ENCODE results near the gene PANX1. TPM values are rescaled to one million over a fixed set of nuclear protein-coding genes. Genes with fewer than 3 reads are reported as not detected.
A peak's percentile ranks its signal among the peaks of the same experiment; 100 is the strongest.

The PANX1 gene
- total and polyA plus RNA-seq, 2 donors = 5.3 to 14.4 TPM

- no peak overlapping the region for H3K4me3 ChIP-seq (ENCODE audit: low read length in 2 of 2)
- 96% methylated on average over 7 of the region's 7 CpGs for WGBS
- DNase-seq (ENCODE audit: low read depth in 6 of 9, low spot score in 9 of 9) = no peak
- no peaks in the 10 kb centered on the region for H3K9me3 ChIP-seq (ENCODE audit: control insufficient read depth in 2 of 2, insufficient read depth in 1 of 2, low read length in 1 of 2)
- no peaks in the 10 kb centered on the region for H3K27me3 ChIP-seq (ENCODE audit: control insufficient read depth in 2 of 2, insufficient read depth in 1 of 2, low read length in 1 of 2)
- no peaks in the 10 kb centered on the region for H3K36me3 ChIP-seq (ENCODE audit: control insufficient read depth in 2 of 2, insufficient read depth in 2 of 2, low read length in 1 of 2)
- no peak overlapping the region for H3K27ac ChIP-seq (ENCODE audit: low read depth in 1 of 2, low read length in 1 of 2)
- H3K4me1 ChIP-seq (ENCODE audit: control insufficient read depth in 2 of 2, insufficient read depth in 2 of 2, low read length in 2 of 2) = peaks cover 5 to 7% of the 10 kb centered on the region in 2 donors
These were observed 14.0 kb downstream of the PANX1 start for GRCh38 chr11:94142308-94143281.

- Histone ChIP-seq H3K27ac (ENCODE audit: low read depth in 1 of 2, low read length in 1 of 2) (no peak overlapping the region), H3K27me3 (ENCODE audit: control insufficient read depth in 2 of 2, insufficient read depth in 1 of 2, low read length in 1 of 2) (no peaks in the 10 kb centered on the region), H3K4me3 (ENCODE audit: low read length in 2 of 2) (no peak overlapping the region), H3K4me1 (ENCODE audit: control insufficient read depth in 2 of 2, insufficient read depth in 2 of 2, low read length in 2 of 2) (peaks cover 8 to 17% of the 10 kb centered on the region in 2 donors), H3K9me3 (ENCODE audit: control insufficient read depth in 2 of 2, insufficient read depth in 1 of 2, low read length in 1 of 2) (no peaks in the 10 kb centered on the region), H3K36me3 (ENCODE audit: control insufficient read depth in 2 of 2, insufficient read depth in 2 of 2, low read length in 1 of 2) (no peaks in the 10 kb centered on the region)
- 97% methylated on average over 3 of the region's 3 CpGs for WGBS
- DNase-seq (ENCODE audit: low read depth in 6 of 9, low spot score in 9 of 9) = no peak
These were observed 15.6 kb downstream of the PANX1 start for GRCh38 chr11:94144216-94144615.

GRCh38 chr11:94144664-94145063 lies 16.0 kb downstream of the PANX1 start:
- H3K4me3 ChIP-seq (ENCODE audit: low read length in 2 of 2) = no peak overlapping the region
- peaks cover 11 to 22% of the 10 kb centered on the region in 2 donors for H3K4me1 ChIP-seq (ENCODE audit: control insufficient read depth in 2 of 2, insufficient read depth in 2 of 2, low read length in 2 of 2)
- H3K27me3 ChIP-seq (ENCODE audit: control insufficient read depth in 2 of 2, insufficient read depth in 1 of 2, low read length in 1 of 2) = no peaks in the 10 kb centered on the region
- no peaks in the 10 kb centered on the region for H3K9me3 ChIP-seq (ENCODE audit: control insufficient read depth in 2 of 2, insufficient read depth in 1 of 2, low read length in 1 of 2)
- 100% methylated on average over 1 of the region's 1 CpG for WGBS
- H3K36me3 ChIP-seq (ENCODE audit: control insufficient read depth in 2 of 2, insufficient read depth in 2 of 2, low read length in 1 of 2) = no peaks in the 10 kb centered on the region
- H3K27ac ChIP-seq (ENCODE audit: low read depth in 1 of 2, low read length in 1 of 2) = no peak overlapping the region
- no peak for DNase-seq (ENCODE audit: low read depth in 6 of 9, low spot score in 9 of 9)

GRCh38 chr11:94145431-94145830 lies 16.8 kb downstream of the PANX1 start:
- DNase-seq (ENCODE audit: low read depth in 6 of 9, low spot score in 9 of 9) = no peak

GRCh38 chr11:94145916-94146315 lies 17.3 kb downstream of the PANX1 start:
- H3K9me3 ChIP-seq (ENCODE audit: control insufficient read depth in 2 of 2, insufficient read depth in 1 of 2, low read length in 1 of 2) = no peaks in the 10 kb centered on the region
- H3K27ac ChIP-seq (ENCODE audit: low read depth in 1 of 2, low read length in 1 of 2) = no peak overlapping the region
- no peaks in the 10 kb centered on the region for H3K27me3 ChIP-seq (ENCODE audit: control insufficient read depth in 2 of 2, insufficient read depth in 1 of 2, low read length in 1 of 2)
- H3K36me3 ChIP-seq (ENCODE audit: control insufficient read depth in 2 of 2, insufficient read depth in 2 of 2, low read length in 1 of 2) = no peaks in the 10 kb centered on the region
- no peak overlapping the region for H3K4me3 ChIP-seq (ENCODE audit: low read length in 2 of 2)
- 98% methylated on average over 4 of the region's 4 CpGs for WGBS
- DNase-seq (ENCODE audit: low read depth in 6 of 9, low spot score in 9 of 9) = no peak
- peaks cover 14 to 32% of the 10 kb centered on the region in 2 donors for H3K4me1 ChIP-seq (ENCODE audit: control insufficient read depth in 2 of 2, insufficient read depth in 2 of 2, low read length in 2 of 2)

More at GRCh38 chr11:94145431-94145830, 16.8 kb downstream of the PANX1 start:
- 93% methylated on average over 2 of the region's 2 CpGs for WGBS
- Histone ChIP-seq H3K9me3 (ENCODE audit: control insufficient read depth in 2 of 2, insufficient read depth in 1 of 2, low read length in 1 of 2) (no peaks in the 10 kb centered on the region), H3K4me1 (ENCODE audit: control insufficient read depth in 2 of 2, insufficient read depth in 2 of 2, low read length in 2 of 2) (peaks cover 14 to 28% of the 10 kb centered on the region in 2 donors), H3K4me3 (ENCODE audit: low read length in 2 of 2) (no peak overlapping the region), H3K36me3 (ENCODE audit: control insufficient read depth in 2 of 2, insufficient read depth in 2 of 2, low read length in 1 of 2) (no peaks in the 10 kb centered on the region), H3K27me3 (ENCODE audit: control insufficient read depth in 2 of 2, insufficient read depth in 1 of 2, low read length in 1 of 2) (no peaks in the 10 kb centered on the region), H3K27ac (ENCODE audit: low read depth in 1 of 2, low read length in 1 of 2) (no peak overlapping the region)

- no peak overlapping the region for H3K27ac ChIP-seq (ENCODE audit: low read depth in 1 of 2, low read length in 1 of 2)
- no peaks in the 10 kb centered on the region for H3K27me3 ChIP-seq (ENCODE audit: control insufficient read depth in 2 of 2, insufficient read depth in 1 of 2, low read length in 1 of 2)
- peak in 1 of 9 donors; percentile 44 for DNase-seq (ENCODE audit: low read depth in 6 of 9, low spot score in 9 of 9)
- H3K4me3 ChIP-seq (ENCODE audit: low read length in 2 of 2) = no peak overlapping the region
- H3K36me3 ChIP-seq (ENCODE audit: control insufficient read depth in 2 of 2, insufficient read depth in 2 of 2, low read length in 1 of 2) = no peaks in the 10 kb centered on the region
- H3K9me3 ChIP-seq (ENCODE audit: control insufficient read depth in 2 of 2, insufficient read depth in 1 of 2, low read length in 1 of 2) = no peaks in the 10 kb centered on the region
- peaks cover 14 to 34% of the 10 kb centered on the region in 2 donors for H3K4me1 ChIP-seq (ENCODE audit: control insufficient read depth in 2 of 2, insufficient read depth in 2 of 2, low read length in 2 of 2)
- WGBS = 59% methylated on average over 9 of the region's 9 CpGs
These were observed 18.8 kb downstream of the PANX1 start for GRCh38 chr11:94147433-94147845.

- WGBS = 95% methylated on average over 2 of the region's 2 CpGs
These were observed 19.5 kb downstream of the PANX1 start for GRCh38 chr11:94148189-94148588.

GRCh38 chr11:94149431-94150017 lies 20.9 kb downstream of the PANX1 start:
- Histone ChIP-seq H3K4me1 (ENCODE audit: control insufficient read depth in 2 of 2, insufficient read depth in 2 of 2, low read length in 2 of 2) (peaks cover 14 to 44% of the 10 kb centered on the region in 2 donors), H3K4me3 (ENCODE audit: low read length in 2 of 2) (no peak overlapping the region), H3K36me3 (ENCODE audit: control insufficient read depth in 2 of 2, insufficient read depth in 2 of 2, low read length in 1 of 2) (peaks cover 0 to 6% of the 10 kb centered on the region in 2 donors), H3K9me3 (ENCODE audit: control insufficient read depth in 2 of 2, insufficient read depth in 1 of 2, low read length in 1 of 2) (no peaks in the 10 kb centered on the region), H3K27me3 (ENCODE audit: control insufficient read depth in 2 of 2, insufficient read depth in 1 of 2, low read length in 1 of 2) (no peaks in the 10 kb centered on the region), H3K27ac (ENCODE audit: low read depth in 1 of 2, low read length in 1 of 2) (peak overlapping the region in 1 of 2 donors; percentile 10)
- DNase-seq (ENCODE audit: low read depth in 6 of 9, low spot score in 9 of 9) = no peak
- 60% methylated on average over 3 of the region's 3 CpGs for WGBS

More at GRCh38 chr11:94148189-94148588, 19.5 kb downstream of the PANX1 start:
- H3K36me3 ChIP-seq (ENCODE audit: control insufficient read depth in 2 of 2, insufficient read depth in 2 of 2, low read length in 1 of 2) = no peaks in the 10 kb centered on the region
- no peak for DNase-seq (ENCODE audit: low read depth in 6 of 9, low spot score in 9 of 9)
- H3K4me3 ChIP-seq (ENCODE audit: low read length in 2 of 2) = no peak overlapping the region
- H3K27me3 ChIP-seq (ENCODE audit: control insufficient read depth in 2 of 2, insufficient read depth in 1 of 2, low read length in 1 of 2) = no peaks in the 10 kb centered on the region
- H3K27ac ChIP-seq (ENCODE audit: low read depth in 1 of 2, low read length in 1 of 2) = no peak overlapping the region
- H3K4me1 ChIP-seq (ENCODE audit: control insufficient read depth in 2 of 2, insufficient read depth in 2 of 2, low read length in 2 of 2) = peaks cover 14 to 39% of the 10 kb centered on the region in 2 donors
- H3K9me3 ChIP-seq (ENCODE audit: control insufficient read depth in 2 of 2, insufficient read depth in 1 of 2, low read length in 1 of 2) = no peaks in the 10 kb centered on the region

- H3K36me3 ChIP-seq (ENCODE audit: control insufficient read depth in 2 of 2, insufficient read depth in 2 of 2, low read length in 1 of 2) = peaks cover 0 to 6% of the 10 kb centered on the region in 2 donors
- H3K9me3 ChIP-seq (ENCODE audit: control insufficient read depth in 2 of 2, insufficient read depth in 1 of 2, low read length in 1 of 2) = no peaks in the 10 kb centered on the region
- 92% methylated on average over 3 of the region's 3 CpGs for WGBS
- no peaks in the 10 kb centered on the region for H3K27me3 ChIP-seq (ENCODE audit: control insufficient read depth in 2 of 2, insufficient read depth in 1 of 2, low read length in 1 of 2)
- H3K4me3 ChIP-seq (ENCODE audit: low read length in 2 of 2) = no peak overlapping the region
- peak in 1 of 9 donors; percentile 9 for DNase-seq (ENCODE audit: low read depth in 6 of 9, low spot score in 9 of 9)
- H3K27ac ChIP-seq (ENCODE audit: low read depth in 1 of 2, low read length in 1 of 2) = no peak overlapping the region
- peaks cover 14 to 44% of the 10 kb centered on the region in 2 donors for H3K4me1 ChIP-seq (ENCODE audit: control insufficient read depth in 2 of 2, insufficient read depth in 2 of 2, low read length in 2 of 2)
These were observed 21.4 kb downstream of the PANX1 start for GRCh38 chr11:94150056-94150455.
